SK-N-SH treated with all-trans-retinoic acid at 6 μM for 48 hours (cell line): ENCODE results near the gene CD22.

Experiments used
- ATAC-seq: fragments of 200-7000 bp; cut with Tn5 transposase; 3 replicates; pipeline ENCODE4 v1.9.1; 2020; ENCODE audit warnings: mild to moderate bottlenecking, moderate library complexity
- BACH2 ChIP-seq: fragments of 250-450 bp; sonication (Bioruptor Pico); IDR thresholded peaks from 2 replicates; pipeline ENCODE4 v1.9.0; 2021; ENCODE audit warnings: mild to moderate bottlenecking, borderline replicate concordance
- CREB5 ChIP-seq: fragments of 250-450 bp; sonication (Bioruptor Pico); IDR thresholded peaks from 2 replicates; pipeline ENCODE4 v1.5.1; 2020; ENCODE audit warnings: low read depth, mild to moderate bottlenecking, moderate library complexity
- CSDC2 ChIP-seq: fragments of 250-450 bp; sonication (Bioruptor Pico); IDR thresholded peaks from 2 replicates; pipeline ENCODE4 v1.5.0; 2020; ENCODE audit warnings: mild to moderate bottlenecking, moderate library complexity
- CSRNP3 ChIP-seq: fragments of 250-450 bp; sonication (Bioruptor Pico); IDR thresholded peaks from 2 replicates; pipeline ENCODE4 v1.5.1; 2021; ENCODE audit warnings: mild to moderate bottlenecking, moderate library complexity
- ESRRG ChIP-seq: fragments of 250-450 bp; sonication (Bioruptor Pico); IDR thresholded peaks from 2 replicates; pipeline ENCODE4 v1.6.1; 2021; ENCODE audit warnings: mild to moderate bottlenecking
- GLIS3 ChIP-seq: fragments of 250-450 bp; sonication (Bioruptor Pico); IDR thresholded peaks from 2 replicates; pipeline ENCODE4 v1.5.0; 2020; ENCODE audit warnings: mild to moderate bottlenecking, moderate library complexity
- ISL1 ChIP-seq: fragments of 250-450 bp; sonication (Bioruptor Pico); IDR thresholded peaks from 2 replicates; pipeline ENCODE4 v2.1.2; 2022; ENCODE audit warnings: mild to moderate bottlenecking, moderate library complexity
- OSR1 ChIP-seq: fragments of 250-450 bp; sonication (Bioruptor Pico); IDR thresholded peaks from 2 replicates; pipeline ENCODE4 v1.8.0; 2022; ENCODE audit warnings: moderate library complexity, mild to moderate bottlenecking, inconsistent platforms
- PATZ1 ChIP-seq: fragments of 250-450 bp; sonication (Bioruptor Pico); IDR thresholded peaks from 2 replicates; pipeline ENCODE4 v1.8.0; 2020; ENCODE audit warnings: mild to moderate bottlenecking, moderate library complexity, borderline replicate concordance
- POU6F1 ChIP-seq: fragments of 250-450 bp; sonication (Bioruptor Pico); IDR thresholded peaks from 2 replicates; pipeline ENCODE4 v1.8.0; 2021; ENCODE audit warnings: low read depth, mild to moderate bottlenecking, moderate library complexity, borderline replicate concordance
- PPARA ChIP-seq: fragments of 250-450 bp; sonication (Bioruptor Pico); IDR thresholded peaks from 2 replicates; pipeline ENCODE4 v1.5.0; 2020; ENCODE audit warnings: mild to moderate bottlenecking, borderline replicate concordance
- RARB ChIP-seq: fragments of 250-450 bp; sonication (Bioruptor Pico); IDR thresholded peaks from 2 replicates; pipeline ENCODE4 v1.8.0; 2021; ENCODE audit warnings: mild to moderate bottlenecking, moderate library complexity
- SNAI2 ChIP-seq: fragments of 250-450 bp; sonication (Bioruptor Pico); IDR thresholded peaks from 2 replicates; pipeline ENCODE4 v1.5.0; 2020; ENCODE audit warnings: mild to moderate bottlenecking, moderate library complexity
- TCF4 ChIP-seq: fragments of 250-450 bp; sonication (Bioruptor Pico); IDR thresholded peaks from 2 replicates; pipeline ENCODE4 v1.8.0; 2021; ENCODE audit warnings: mild to moderate bottlenecking, moderate library complexity, borderline replicate concordance
- TOX ChIP-seq: fragments of 250-450 bp; sonication (Bioruptor Pico); IDR thresholded peaks from 2 replicates; pipeline ENCODE4 v1.8.0; 2021; ENCODE audit warnings: mild to moderate bottlenecking, moderate library complexity, borderline replicate concordance
- TSHZ2 ChIP-seq: fragments of 250-450 bp; sonication (Bioruptor Pico); IDR thresholded peaks from 2 replicates; pipeline ENCODE4 v1.5.0; 2020; ENCODE audit warnings: mild to moderate bottlenecking, moderate library complexity
- ZC3H10 ChIP-seq: fragments of 250-450 bp; sonication (Bioruptor Pico); IDR thresholded peaks from 2 replicates; pipeline ENCODE4 v1.5.1; 2021; ENCODE audit warnings: mild to moderate bottlenecking, moderate library complexity
- ZFP3 ChIP-seq: fragments of 250-450 bp; sonication (Bioruptor Pico); IDR thresholded peaks from 2 replicates; pipeline ENCODE4 v1.5.0; 2020; ENCODE audit warnings: mild to moderate bottlenecking, moderate library complexity
- ZFP30 ChIP-seq: fragments of 450-650 bp; formaldehyde crosslinking; IDR thresholded peaks from 2 replicates; pipeline ENCODE4 v1.5.0; 2022; ENCODE audit warnings: mild to moderate bottlenecking, moderate library complexity
- ZNF565 ChIP-seq: fragments of 450-650 bp; formaldehyde crosslinking; conservative IDR thresholded peaks from 2 replicates; pipeline ENCODE4 v1.5.0; 2020; ENCODE audit warnings: low read depth, mild to moderate bottlenecking, moderate library complexity
- ZNF70 ChIP-seq: fragments of 450-650 bp; formaldehyde crosslinking; IDR thresholded peaks from 2 replicates; pipeline ENCODE4 v1.5.0; 2020; ENCODE audit warnings: mild to moderate bottlenecking, moderate library complexity

CD22 gene

GRCh38 chr19:35328851-35329285 lies at the start of gene CD22:
Gene CD22, plus strand, starts transcription at chr19:35329187. Its CDS starts 2,854 bp downstream, at chr19:35332041.
- TF ChIP-seq CSDC2 (CRISPR knock-in tag), result no peak
- TF ChIP-seq SNAI2 (CRISPR knock-in tag), result no peak
- no peak for TF ChIP-seq ZFP30
- TF ChIP-seq ZNF70 (CRISPR knock-in tag), result no peak
- TF ChIP-seq POU6F1 (CRISPR knock-in tag), result no peak
- no peak for TF ChIP-seq TSHZ2 (CRISPR knock-in tag)
- no peak for TF ChIP-seq PPARA (CRISPR knock-in tag)
- TF ChIP-seq CREB5 (CRISPR knock-in tag), result no peak
- no peak for TF ChIP-seq PATZ1
- no peak for TF ChIP-seq TCF4 (CRISPR knock-in tag)
- no peak for TF ChIP-seq ZFP3 (CRISPR knock-in tag)
- ATAC-seq, result no peak

- TF ChIP-seq ZC3H10 (CRISPR knock-in tag), result no peak
- no peak for TF ChIP-seq TOX (CRISPR knock-in tag)
- TF ChIP-seq ZFP3 (CRISPR knock-in tag), result no peak
- no peak for TF ChIP-seq PPARA (CRISPR knock-in tag)
- no peak for TF ChIP-seq TCF4 (CRISPR knock-in tag)
- no peak for TF ChIP-seq GLIS3 (CRISPR knock-in tag)
- no peak for TF ChIP-seq CSDC2 (CRISPR knock-in tag)
- TF ChIP-seq OSR1 (CRISPR knock-in tag), result no peak
- TF ChIP-seq CREB5 (CRISPR knock-in tag), result no peak
- TF ChIP-seq ZNF565 (CRISPR knock-in tag), result no peak
- TF ChIP-seq CSRNP3, result no peak
- no peak for TF ChIP-seq ESRRG (CRISPR knock-in tag)
- TF ChIP-seq ZFP30, result no peak
- no peak for TF ChIP-seq ISL1 (CRISPR knock-in tag)
- no peak for TF ChIP-seq PATZ1
- TF ChIP-seq TSHZ2 (CRISPR knock-in tag), result no peak
- no peak for TF ChIP-seq ZNF70 (CRISPR knock-in tag)
- TF ChIP-seq RARB, result no peak
- no peak for TF ChIP-seq BACH2
- ATAC-seq, result no peak
These were observed 49.6 kb upstream of the CD22 start for GRCh38 chr19:35279374-35279773.
